HG03575 (cell line): ENCODE measurements around the gene DCTN3.

ENCODE experiments used
- ATAC-seq: cut with Tn5 transposase; IDR thresholded peaks from one replicate; pipeline ENCODE4 v1.9.1; 2021; ENCODE audit not compliant: unreplicated experiment, insufficient number of reproducible peaks, low FRiP score; ENCODE audit errors: extremely low read depth

DCTN3 gene

DNA sequence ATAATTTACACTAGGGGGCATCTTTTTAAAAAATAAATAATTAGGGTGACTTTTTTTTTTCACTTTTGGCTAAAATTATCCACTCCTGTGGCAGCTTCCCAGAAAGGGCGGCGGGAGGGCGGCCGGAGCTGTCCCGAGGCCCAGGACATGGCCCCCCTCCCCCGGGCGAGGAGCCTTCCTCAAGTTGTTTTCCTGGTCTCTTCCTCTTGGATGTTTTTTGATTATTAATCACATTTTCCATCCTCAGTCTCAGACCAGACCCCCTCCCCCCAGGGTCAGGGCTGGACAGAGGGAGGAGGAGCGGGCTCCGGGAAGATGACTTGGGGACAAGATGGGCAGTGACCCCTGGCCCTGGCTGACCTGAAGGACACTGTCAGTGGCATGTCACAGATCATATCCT is 26.1 kb downstream of the DCTN3 start:
- ATAC-seq: no peak

DNA sequence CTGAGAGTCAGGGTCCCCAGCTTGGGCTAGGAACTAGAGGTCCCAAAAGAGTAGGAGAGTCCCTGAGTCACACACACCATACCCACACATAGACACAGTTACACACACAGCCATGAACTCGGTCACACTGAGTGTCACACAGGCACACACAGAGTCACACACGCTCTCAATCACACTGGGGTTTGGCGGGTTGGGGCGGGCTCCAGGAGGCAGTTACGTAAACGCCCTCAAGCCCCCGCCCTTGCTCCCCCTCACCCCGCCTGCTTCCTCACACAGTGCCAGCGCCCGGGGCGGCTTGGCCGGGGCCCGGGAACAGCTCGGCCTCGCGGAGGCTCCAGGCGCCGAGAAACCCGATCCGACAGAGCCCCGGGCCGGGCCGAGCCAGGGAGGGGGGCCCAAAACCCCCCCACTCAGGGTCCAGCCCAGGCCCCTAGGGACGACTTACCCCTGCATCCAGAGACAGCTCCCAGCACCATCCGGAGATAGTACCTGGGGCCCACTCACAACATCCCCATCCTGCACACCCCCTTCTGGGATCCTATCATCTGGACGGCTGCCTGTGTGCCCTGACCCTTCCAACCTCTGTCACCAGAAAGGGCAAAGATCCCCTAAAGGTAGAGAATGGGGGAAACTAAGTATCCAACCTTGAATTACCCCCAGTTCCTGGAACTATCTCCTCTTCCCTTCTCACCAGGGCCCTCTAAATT is 27.2 kb downstream of the DCTN3 start:
- no peak for ATAC-seq

DNA sequence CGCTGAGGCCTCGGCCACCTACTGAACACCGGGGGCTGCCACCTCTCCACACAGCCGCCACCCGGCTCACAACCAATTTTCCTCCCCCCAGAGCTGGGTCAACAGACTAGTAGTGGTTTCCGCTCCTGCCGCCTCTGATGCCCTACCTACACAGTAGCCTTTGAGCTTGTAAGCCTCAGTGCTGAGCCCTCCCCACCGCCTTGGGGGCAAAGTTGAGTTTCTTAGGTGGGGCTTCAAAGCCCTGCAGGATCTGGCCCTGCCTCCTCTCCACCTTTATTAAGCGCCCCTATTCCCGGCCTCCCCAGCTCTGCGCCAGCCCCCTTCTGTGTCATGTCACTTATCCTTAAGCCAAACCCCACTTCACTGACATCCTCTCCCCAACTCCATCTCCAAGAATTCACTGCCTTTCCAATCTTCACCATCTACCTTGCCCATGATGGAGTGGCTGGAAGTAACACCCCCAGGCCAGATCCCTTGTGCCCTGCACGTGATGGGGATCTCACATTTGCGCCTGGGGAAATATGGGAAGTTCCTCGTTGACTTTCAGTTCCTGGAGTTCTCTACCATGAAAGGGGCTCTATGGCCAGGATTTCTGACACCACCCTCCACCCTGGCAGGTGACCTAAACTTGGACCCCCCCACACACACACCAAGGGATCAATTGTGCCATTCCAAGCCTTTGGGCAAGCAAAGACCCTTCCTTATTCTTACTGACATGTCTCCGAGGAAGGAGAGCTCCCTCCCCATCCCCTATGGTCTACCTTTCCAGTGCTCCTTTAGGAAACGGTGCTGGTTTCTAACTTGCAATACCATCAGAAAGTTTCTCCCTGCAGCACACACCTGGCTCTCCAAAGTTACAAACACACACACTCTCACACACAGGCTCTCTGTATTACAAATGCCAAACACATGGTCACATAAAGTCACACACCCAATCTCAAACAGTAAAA is 28.1 kb downstream of the DCTN3 start:
- ATAC-seq: no peak

DNA sequence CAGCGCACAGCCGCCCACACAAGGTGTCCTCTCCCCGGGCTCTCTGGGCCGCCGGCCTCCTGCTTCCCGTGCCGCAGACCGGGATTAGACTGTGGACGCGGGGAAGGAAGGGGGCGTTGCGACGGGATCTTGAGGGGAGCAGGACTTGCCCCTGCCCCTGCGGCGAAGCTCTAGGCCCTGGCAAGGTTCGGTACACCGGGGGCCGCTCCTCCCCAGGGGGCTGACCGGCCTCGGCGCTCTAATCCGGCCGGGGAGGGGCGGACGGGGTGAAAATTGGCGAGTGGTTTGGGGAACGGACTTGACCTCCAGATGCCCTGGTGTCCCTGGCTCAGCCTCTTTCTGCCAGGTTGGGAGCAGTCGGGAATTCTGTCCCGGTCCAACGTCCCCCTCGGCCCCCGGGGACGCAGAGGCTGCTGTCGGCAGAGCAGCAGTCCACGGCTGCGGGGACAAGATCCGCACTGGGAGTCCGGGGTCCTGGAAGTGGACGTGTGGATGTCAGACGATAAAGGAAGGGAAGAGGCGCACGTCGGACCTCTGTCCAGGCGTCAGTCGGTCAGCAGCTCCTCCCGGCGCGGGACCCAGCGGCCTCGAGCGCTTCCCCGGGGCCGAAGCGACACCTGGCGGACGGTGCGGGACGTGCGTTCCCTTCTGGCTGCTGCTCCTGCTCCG is 28.9 kb downstream of the DCTN3 start:
- no peak for ATAC-seq

DNA sequence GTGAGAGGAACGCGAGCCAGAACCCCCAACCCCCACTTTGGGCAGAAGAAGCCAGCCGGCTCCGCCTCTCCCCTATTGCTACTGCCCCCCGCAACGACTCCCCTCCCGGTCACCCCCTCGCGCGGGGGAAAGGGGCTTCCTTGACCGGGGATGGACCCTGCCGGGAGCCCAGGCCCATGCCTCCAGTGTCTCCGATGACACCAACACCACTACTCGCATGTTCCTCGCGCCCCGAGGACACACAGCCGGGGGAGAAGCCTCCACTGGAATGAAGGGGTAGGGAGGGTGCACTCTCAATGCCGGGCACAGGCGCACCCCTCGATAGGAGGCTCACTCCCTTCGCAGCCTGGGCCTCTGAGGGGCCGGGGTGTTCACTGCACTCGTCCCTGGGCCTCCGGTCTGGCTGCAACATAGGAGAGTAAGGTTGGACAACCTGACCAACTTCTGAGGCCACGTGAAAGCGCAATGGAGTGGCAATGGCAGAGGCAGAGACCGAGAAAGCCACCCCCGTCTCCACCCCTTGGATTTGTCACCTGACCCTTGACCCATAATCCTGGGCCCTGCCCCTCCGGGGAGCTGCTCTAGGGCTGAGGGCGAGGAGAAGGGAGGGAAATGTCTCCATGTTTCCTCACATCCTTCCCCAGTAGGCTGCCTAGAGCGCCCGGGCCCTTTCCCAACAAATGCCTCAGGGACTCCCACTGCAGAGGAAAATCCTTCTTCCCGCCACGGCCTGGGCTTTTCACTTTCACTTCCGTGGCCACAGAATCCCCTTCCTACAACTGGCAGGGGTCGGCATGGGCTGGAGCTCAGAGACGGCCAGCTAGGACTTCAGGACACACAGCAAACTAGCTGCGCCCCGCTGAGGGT is 29.7 kb downstream of the DCTN3 start:
- ATAC-seq: no peak

DNA sequence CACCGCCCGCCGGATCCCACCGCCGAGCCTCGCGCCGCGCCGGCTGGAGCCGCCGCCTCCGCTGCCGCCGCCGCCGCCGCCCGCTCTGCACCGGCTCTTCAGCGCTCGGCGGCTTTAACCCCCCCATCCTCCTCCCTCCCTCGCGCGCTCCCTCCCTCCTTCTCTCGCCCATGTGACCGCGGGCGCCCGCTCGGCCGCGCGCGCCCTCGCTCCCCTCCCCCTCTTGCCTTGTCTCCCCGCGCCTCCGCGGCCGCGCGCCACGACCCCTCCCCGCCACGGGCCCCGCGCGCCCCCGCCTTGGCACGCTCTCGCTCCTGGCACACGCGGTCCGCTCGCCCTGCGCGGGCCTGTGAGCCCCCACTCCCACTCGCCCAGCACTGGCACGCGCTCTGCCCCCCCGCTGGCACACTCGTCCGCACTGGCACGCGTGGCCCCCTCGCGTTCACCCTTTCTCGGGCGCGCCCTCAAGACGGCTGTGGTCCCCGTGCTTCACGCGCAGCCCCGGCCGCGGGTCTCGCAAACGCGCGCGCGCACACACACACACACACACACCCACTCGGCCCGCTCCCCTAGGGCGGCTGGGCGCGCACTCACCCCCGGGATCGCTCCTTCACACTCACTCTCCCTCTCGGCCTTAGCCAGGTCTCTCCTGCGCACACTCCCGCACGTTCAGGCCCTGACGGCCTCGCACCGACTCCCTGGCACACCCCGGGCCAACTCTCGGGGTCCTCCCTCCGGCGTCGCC is 30.5 kb downstream of the DCTN3 start, which contains the start of gene CNTFR:
TSS of gene CNTFR (minus strand) at position 89 of the 745 bp plus-strand sequence. CDS start 20,743 bp downstream, outside the sequence.
- no peak for ATAC-seq

DNA sequence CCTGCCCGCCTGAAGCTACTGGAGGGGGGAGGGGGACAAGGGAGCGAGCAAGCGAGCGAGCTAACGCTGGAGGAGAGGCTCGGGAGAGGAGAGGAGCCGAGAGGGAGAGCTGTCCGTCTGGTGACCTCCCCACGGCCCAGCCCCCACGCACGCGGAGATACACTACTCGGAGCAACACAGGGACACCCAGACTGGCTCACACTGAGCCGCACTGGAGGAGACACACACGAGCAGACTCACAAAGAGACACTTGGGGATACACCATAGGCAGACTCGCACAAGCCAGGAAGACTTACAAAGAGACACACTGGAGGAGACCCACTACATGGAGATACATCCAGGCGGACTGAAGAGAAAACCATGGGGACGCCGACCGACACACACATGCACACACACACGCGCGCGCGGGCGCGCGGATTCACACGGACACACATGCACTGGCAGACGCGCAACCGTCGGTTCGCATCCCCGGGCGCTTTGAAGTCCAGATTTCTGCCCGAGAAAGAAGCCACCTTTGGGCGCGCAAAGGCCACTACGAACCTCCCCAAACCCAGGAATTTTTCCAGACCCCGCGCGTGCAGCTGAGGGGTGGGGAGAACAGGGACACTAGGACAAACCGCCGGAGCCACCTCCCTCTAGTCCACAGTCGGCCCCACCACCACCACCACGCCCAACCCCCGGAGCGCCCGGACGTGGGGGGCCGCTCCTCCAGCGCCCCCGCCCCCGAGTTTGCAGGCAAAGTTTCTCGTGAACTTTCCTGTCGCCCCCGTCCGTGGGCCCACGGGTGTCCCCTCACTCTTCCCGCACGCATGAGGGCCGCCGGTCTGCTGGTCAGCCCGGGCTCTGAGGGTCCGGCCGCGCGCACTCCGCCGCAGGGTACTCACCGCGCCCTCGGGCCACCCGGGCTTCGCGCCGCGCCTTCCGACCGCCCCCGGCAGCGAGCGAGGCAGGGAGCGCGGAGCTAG is 31.3 kb downstream of the DCTN3 start:
- no peak for ATAC-seq

DNA sequence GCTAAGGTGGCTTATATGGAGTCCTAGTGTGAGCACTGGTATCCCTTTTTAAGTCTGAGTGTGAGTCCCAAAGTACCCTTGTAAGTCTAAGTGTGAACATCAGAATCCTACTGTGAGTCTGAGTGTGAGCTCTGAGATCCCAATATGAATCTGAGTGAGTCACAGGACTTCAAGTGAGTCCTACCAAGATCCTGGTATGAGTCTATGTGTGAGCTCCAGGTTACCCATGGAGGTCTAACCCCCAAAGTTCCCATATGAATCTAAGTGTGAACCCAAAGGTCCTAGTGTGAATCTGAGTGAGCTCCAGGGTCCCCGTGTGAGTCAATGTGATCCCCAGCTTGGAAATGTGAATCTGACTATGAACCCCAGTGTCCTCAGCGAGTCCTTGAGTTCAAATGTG is 33.0 kb downstream of the DCTN3 start:
- no peak for ATAC-seq

DNA sequence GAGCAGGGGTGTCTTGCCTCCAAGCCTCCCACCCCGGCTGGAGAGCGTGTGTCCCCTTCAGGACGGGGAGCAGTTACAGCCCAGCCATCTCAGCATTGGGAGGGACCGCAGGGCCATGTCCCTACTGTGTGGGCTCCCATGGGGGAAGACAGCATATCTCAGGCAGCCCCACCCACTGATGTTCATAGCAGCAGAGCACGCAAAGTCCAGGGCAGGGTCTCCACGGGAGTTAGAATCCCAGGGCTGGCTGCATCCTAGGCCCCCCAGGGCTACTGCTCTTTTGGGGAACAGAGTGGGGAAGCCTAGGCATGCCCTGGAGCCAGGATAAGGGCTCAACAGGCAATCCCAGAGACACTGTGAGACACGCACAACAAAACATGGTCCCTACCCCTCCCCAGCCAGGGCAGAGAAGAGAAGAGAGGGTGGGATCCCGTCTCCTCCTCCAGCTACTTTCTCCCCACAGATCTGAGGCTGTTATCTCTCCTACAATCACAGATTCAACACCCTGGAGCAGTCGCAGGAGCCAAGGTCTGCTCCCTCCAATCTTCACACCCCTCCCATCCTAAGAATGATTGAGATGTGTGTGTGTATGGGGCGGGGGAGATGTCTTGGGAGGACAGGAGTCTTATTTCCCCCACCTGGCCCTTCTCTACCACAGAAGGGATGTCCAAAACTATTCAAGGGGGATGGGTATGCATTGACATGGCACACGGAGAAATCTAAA is 34.2 kb downstream of the DCTN3 start:
- no peak for ATAC-seq

DNA sequence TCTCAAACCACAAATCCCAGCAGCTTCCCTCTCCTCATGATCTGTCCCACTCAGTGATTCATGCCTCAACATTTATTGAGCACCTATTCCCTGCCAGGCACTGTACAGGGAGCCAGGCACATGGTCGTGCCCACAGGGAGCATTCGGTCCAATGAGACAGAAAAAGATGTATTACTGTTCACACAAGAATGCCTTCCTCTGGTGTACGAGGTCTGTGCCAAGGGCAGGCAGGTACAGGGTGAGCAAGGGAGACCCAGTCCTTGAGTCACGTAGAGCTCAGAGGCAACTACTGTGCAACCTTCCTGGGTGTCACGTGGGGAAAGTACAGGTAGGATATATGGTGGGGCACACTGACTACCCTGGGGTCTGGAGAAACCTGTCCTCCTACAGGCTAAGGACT is 35.3 kb downstream of the DCTN3 start:
- ATAC-seq: no peak

DNA sequence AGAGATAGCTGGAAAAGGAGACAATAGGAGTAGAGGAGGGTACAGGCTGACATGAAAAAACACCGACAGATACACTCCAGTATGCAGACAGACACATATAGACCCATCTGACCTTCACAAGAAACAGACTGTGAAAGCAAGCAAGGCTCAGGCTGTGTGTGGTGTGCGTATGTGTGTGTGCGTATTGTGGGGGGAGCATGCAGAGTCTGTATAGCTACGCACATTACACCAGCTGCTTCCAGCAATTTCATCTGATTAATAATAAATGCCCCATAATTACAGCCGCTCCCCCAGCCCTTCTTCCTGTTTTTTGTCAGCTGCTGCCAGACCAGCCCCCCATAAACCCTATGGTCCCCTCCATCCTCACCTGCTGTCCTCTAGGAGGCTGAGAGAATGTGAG is 37.5 kb downstream of the DCTN3 start:
- no peak for ATAC-seq

DNA sequence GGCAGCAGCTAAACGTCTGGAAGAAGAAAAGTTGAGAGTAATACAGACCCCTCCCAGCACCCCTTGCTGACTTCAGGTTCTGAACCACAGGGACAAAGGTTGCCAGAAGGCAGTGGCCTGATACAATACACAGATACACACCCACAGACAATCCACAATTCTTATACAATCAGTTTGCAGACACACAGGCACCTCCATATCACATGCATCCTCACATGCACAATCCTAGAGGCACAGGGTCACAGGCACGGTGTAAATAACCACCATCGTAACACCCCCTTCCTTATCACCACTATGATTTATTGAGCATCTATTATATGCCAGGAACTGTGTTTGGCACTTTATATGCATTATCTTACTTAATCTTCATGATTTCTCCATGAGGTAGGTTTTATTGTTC is 39.0 kb downstream of the DCTN3 start:
- ATAC-seq: no peak

DNA sequence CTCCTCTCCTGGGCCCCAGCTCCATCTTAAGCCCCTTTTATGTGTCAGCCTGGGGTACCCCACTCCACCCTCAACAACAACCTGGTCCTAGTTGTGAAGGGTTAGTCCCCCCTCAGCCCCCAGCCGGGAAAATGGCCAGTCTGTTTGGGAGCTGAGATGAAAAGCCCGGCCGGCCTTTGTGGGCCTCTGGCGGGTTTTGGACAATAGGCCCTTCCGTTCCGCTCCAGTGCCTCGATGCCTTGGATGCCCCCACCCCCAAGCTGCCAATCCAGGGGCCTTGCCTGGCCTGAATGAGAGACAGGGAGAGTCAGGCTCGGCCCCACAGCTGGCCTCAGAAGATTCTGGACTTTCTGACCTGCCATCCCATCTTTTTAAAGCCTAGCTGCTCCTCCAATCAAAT is 39.9 kb downstream of the DCTN3 start:
- no peak for ATAC-seq

DNA sequence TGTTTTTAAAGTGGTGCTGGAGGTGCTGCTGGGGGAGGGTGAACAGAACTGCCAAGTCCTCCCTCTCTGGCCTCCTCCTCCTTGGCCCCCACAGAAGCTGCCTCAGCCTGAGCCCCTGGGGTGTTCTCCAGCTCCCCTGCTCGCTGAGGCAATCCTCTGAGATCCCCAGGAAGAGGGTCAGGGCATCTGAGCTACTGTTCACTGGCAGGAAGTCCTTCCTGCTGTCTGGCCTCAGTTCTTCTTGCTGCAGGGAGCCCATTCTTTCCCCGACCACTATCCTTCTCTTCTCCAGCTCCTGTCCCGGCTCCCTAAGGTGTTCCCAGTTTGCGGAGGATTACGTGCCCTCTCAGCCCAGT is 40.5 kb downstream of the DCTN3 start:
- no peak for ATAC-seq

DNA sequence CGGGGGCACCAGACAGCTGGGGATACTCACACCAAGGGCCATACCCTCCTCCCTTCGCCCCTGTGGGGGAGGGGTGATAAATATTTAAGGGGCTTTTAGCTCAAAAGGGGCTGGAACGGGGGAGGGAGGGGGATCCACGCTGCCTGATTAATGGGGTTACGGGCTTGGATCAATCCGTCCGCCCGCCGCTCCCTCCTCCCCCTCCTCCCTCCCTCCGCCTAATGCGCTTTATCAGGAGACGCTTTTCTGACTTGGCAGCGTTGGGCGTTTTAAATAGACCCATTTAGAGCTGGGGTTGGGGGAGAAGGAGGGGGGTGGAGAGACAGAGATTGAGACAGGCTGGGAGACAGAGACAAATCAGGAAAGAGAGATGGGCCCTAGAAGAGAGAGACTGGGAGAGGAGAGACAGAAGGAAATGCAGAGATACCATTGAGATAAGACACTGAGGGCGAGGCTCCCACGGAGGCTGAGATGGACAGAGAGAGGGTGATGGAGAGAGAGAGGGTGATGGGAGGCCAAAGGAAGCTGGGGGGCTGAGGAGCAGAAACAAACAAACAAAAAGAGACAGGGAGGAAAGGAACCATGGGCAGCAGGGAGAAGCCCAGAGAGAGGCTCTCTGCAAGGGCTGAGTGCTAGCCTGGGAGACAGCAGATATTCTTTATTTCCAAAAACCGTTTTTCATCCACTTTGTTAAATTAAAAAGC is 41.0 kb downstream of the DCTN3 start:
- ATAC-seq: no peak
